Peyer's patch (tissue), 4 donors: ENCODE results near the gene KISS1R. TPM values are rescaled to one million over a fixed set of nuclear protein-coding genes. Genes with fewer than 3 reads are reported as not detected.

Source experiments
- DNase-seq, 3 donors: peaks; one replicate each; pipeline ENCODE4 v3.0.0-alpha.2; 2017 to 2019
- H3K27ac ChIP-seq, 4 donors: fragments of 200-600 bp; sonication (generic); one replicate each; pipeline ENCODE4 v1.5.1; 2016 to 2019
- H3K27me3 ChIP-seq, 2 donors: fragments of 200-600 bp; sonication (generic); one replicate each; pipeline ENCODE4 v1.5.1; 2019
- H3K36me3 ChIP-seq, 3 donors: fragments of 200-600 bp; sonication (generic); one replicate each; pipeline ENCODE4 v1.5.1; 2016 to 2019
- H3K4me1 ChIP-seq, 4 donors: fragments of 200-600 bp; sonication (generic); one replicate each; pipeline ENCODE4 v1.5.1; 2016 to 2019
- H3K4me3 ChIP-seq, 4 donors: fragments of 200-600 bp; sonication (generic); 1 replicate in 3 of 4; 2 replicates in 1 of 4; pipeline ENCODE4 v1.5.1; 2016 to 2019; ENCODE audit warnings: mild to moderate bottlenecking in 1 of 4
- H3K9me3 ChIP-seq, 4 donors: fragments of 200-600 bp; sonication (generic); one replicate each; pipeline ENCODE4 v1.5.1; 2016 to 2019; ENCODE audit warnings: mild to moderate bottlenecking in 1 of 4
- CTCF ChIP-seq, 6 experiments: fragments of 450-650 bp in 4 of 6; fragments of 200-600 bp in 2 of 6; sonication (generic) in 1 of 6; IDR thresholded peaks; one replicate each; pipeline ENCODE4 v1.5.1; 2017 to 2019; ENCODE audit warnings: antibody characterized with exemption in 6 of 6, mild to moderate bottlenecking in 3 of 6, moderate library complexity in 1 of 6
- POLR2A ChIP-seq, 2 donors: fragments of 450-650 bp; IDR thresholded peaks; one replicate each; pipeline ENCODE4 v1.5.1; 2017; ENCODE audit warnings: antibody characterized with exemption in 2 of 2, mild to moderate bottlenecking in 2 of 2, moderate library complexity in 2 of 2
- total RNA-seq, 4 donors: library from RNA; depleted of rRNA; stranded (reverse); fragments of >200 nt; gene quantifications; one replicate each; pipeline ENCODE4 v1.1.0, GENCODE V29; 2016

KISS1R gene
- total RNA-seq, 4 donors from 2014 or later: not detected

GRCh38 chr19:940591-941291 is 23.6 kb downstream of the KISS1R start:
- Histone ChIP-seq H3K36me3 (no peaks in the 10 kb centered on the region), H3K4me1 (peaks cover 6 to 36% (median 9%) of the 10 kb centered on the region in 4 donors), H3K9me3 (no peaks in the 10 kb centered on the region), H3K4me3 (peak overlapping the region; percentile 30 to 57 (median 42)), H3K27me3 (no peaks in the 10 kb centered on the region), H3K27ac (peak overlapping the region; percentile 66 to 92 (median 84))
- no peak for TF ChIP-seq CTCF (IDR thresholded peaks at IDR 0.05)
- no peak for TF ChIP-seq POLR2A (IDR thresholded peaks at IDR 0.05)
- peak; percentile 67 to 94 (median 90) for DNase-seq

GRCh38 chr19:941292-942132 is 24.4 kb downstream of the KISS1R start:
- Histone ChIP-seq H3K36me3 (no peaks in the 10 kb centered on the region), H3K27ac (peak overlapping the region; percentile 66 to 92 (median 84)), H3K4me1 (peaks cover 6 to 36% (median 9%) of the 10 kb centered on the region in 4 donors), H3K4me3 (peak overlapping the region; percentile 30 to 57 (median 42)), H3K9me3 (no peaks in the 10 kb centered on the region), H3K27me3 (no peaks in the 10 kb centered on the region)
- DNase-seq: no peak
- TF ChIP-seq CTCF (IDR thresholded peaks at IDR 0.05) (no peak), POLR2A (IDR thresholded peaks at IDR 0.05) (no peak)

GRCh38 chr19:942133-942645 is 25.1 kb downstream of the KISS1R start:
- no peaks in the 10 kb centered on the region for H3K9me3 ChIP-seq
- DNase-seq: no peak
- H3K4me3 ChIP-seq: peak overlapping the region in 1 of 4 donors; percentile 33
- no peak for TF ChIP-seq POLR2A (IDR thresholded peaks at IDR 0.05)
- no peak for TF ChIP-seq CTCF (IDR thresholded peaks at IDR 0.05)
- H3K4me1 ChIP-seq: peaks cover 6 to 36% (median 9%) of the 10 kb centered on the region in 4 donors
- H3K36me3 ChIP-seq: no peaks in the 10 kb centered on the region
- no peak overlapping the region for H3K27ac ChIP-seq
- no peaks in the 10 kb centered on the region for H3K27me3 ChIP-seq

- no peak overlapping the region for H3K4me3 ChIP-seq
- H3K36me3 ChIP-seq: no peaks in the 10 kb centered on the region
- DNase-seq: no peak
- no peak overlapping the region for H3K27ac ChIP-seq
- peaks cover 9 to 36% (median 13%) of the 10 kb centered on the region in 4 donors for H3K4me1 ChIP-seq
- H3K27me3 ChIP-seq: no peaks in the 10 kb centered on the region
- H3K9me3 ChIP-seq: no peaks in the 10 kb centered on the region
- TF ChIP-seq CTCF (IDR thresholded peaks at IDR 0.05): no peak
- no peak for TF ChIP-seq POLR2A (IDR thresholded peaks at IDR 0.05)
Observed at GRCh38 chr19:943551-944170, 26.5 kb downstream of the KISS1R start.

- Histone ChIP-seq H3K27ac (peak overlapping the region in 1 of 4 donors; percentile 0), H3K36me3 (no peaks in the 10 kb centered on the region), H3K27me3 (no peaks in the 10 kb centered on the region), H3K4me3 (peak overlapping the region in 2 of 4 donors; percentile 13 to 16), H3K9me3 (no peaks in the 10 kb centered on the region), H3K4me1 (peaks cover 9 to 36% (median 13%) of the 10 kb centered on the region in 4 donors)
- peak in 2 of 3 donors; percentile 88 to 91 for DNase-seq
- no peak for TF ChIP-seq POLR2A (IDR thresholded peaks at IDR 0.05)
- TF ChIP-seq CTCF (IDR thresholded peaks at IDR 0.05): no peak
Observed at GRCh38 chr19:944171-944567, 27.0 kb downstream of the KISS1R start.
